Body of pancreas (tissue), 4 donors: ENCODE results near the gene TBATA. TPM values are rescaled to one million over a fixed set of nuclear protein-coding genes. Genes with fewer than 3 reads are reported as not detected.

Experiments
- ATAC-seq: fragments of 150-250 bp; one replicate; pipeline ENCODE4 v1.9.1; 2016
- DNase-seq, 4 donors: peaks; one replicate each; pipeline ENCODE4 v3.0.0-alpha.2; 2019
- H3K27ac ChIP-seq, 4 donors: fragments of 200-600 bp; sonication (generic); 1 replicate in 3 of 4; 2 replicates in 1 of 4; pipeline versions ENCODE4 v1.5.1 to v1.6.1; 2016 to 2019; ENCODE audit warnings: mild to moderate bottlenecking in 1 of 4, mixed read lengths in 1 of 4, moderate library complexity in 1 of 4
- H3K27me3 ChIP-seq, 2 donors: fragments of 200-600 bp; sonication (generic); one replicate each; pipeline ENCODE4 v1.6.0; 2016; ENCODE audit warnings: mild to moderate bottlenecking in 1 of 2
- H3K36me3 ChIP-seq, 2 donors: fragments of 200-600 bp; sonication (generic); replicated peaks in 1 of 2; 2 replicates each; pipeline ENCODE4 v1.5.1; 2016; ENCODE audit warnings: low read depth in 2 of 2; ENCODE audit not compliant: insufficient read depth in 1 of 2
- H3K4me1 ChIP-seq: fragments of 200-600 bp; sonication (generic); one replicate; pipeline ENCODE4 v1.6.0; 2016
- H3K4me3 ChIP-seq, 2 donors: fragments of 200-600 bp; sonication (generic); 1 replicate in 1 of 2; 2 replicates in 1 of 2; pipeline ENCODE4 v1.5.1; 2016 to 2019
- H3K9me3 ChIP-seq, 3 donors: fragments of 200-600 bp; sonication (generic); 1 replicate in 2 of 3; 2 replicates in 1 of 3; pipeline ENCODE4 v1.5.1; 2016
- POLR2A ChIP-seq, 3 donors: fragments of 450-650 bp; IDR thresholded peaks; one replicate each; pipeline ENCODE4 v1.6.1; 2016; ENCODE audit warnings: antibody characterized with exemption in 3 of 3, mild to moderate bottlenecking in 2 of 3
- WGBS, 2 donors: methylation state at CpG; one replicate each; pipeline ENCODE4 v1.1.5; 2017; 5-methylcytosine and 5-hydroxymethylcytosine counted together
- intact Hi-C: fragments of 100-400 bp; cut with DNase I; formaldehyde crosslinking; loops from one replicate; pipeline ENCODE4 v1.15.1; 2023
- total RNA-seq, 2 donors: library from RNA; depleted of rRNA; stranded (reverse); fragments of >200 nt; gene quantifications; one replicate each; pipeline ENCODE4 v1.1.0, GENCODE V29; 2016
- TF ChIP-seq, protein P1 (sequence below), 7 experiments: fragments of 450-650 bp in 4 of 7; fragments of 200-600 bp in 3 of 7; sonication (generic) in 3 of 7; IDR thresholded peaks; one replicate each; pipeline ENCODE4 v1.5.1; 2016 to 2019; ENCODE audit warnings: antibody characterized with exemption in 7 of 7

Gene TBATA
- total RNA-seq, 2 donors from 2014 or later, result not detected

DNA sequence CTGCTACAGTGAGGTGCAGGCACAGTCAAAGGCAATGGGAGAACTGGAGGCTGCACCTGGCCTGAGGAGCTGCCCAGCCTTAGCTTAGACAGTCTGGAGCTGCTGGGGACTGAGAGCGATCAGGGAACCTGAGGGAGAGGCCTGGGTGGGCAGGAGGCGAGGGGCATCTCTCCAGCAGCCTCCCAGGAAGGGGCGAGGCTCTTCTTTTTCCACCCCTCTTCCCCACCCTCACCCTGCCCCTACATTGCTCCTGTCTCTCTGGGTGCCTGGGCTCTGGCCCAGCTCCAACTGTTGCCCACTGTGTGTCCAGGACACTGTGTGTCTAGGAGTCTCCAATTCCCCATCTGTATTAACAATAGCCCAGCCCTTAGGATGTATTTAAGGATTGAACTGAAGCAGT, 36.9 kb downstream of the TBATA start:
- TF ChIP-seq, protein P1, sequence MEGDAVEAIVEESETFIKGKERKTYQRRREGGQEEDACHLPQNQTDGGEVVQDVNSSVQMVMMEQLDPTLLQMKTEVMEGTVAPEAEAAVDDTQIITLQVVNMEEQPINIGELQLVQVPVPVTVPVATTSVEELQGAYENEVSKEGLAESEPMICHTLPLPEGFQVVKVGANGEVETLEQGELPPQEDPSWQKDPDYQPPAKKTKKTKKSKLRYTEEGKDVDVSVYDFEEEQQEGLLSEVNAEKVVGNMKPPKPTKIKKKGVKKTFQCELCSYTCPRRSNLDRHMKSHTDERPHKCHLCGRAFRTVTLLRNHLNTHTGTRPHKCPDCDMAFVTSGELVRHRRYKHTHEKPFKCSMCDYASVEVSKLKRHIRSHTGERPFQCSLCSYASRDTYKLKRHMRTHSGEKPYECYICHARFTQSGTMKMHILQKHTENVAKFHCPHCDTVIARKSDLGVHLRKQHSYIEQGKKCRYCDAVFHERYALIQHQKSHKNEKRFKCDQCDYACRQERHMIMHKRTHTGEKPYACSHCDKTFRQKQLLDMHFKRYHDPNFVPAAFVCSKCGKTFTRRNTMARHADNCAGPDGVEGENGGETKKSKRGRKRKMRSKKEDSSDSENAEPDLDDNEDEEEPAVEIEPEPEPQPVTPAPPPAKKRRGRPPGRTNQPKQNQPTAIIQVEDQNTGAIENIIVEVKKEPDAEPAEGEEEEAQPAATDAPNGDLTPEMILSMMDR (IDR thresholded peaks at IDR 0.05), result no peak
- no peak for TF ChIP-seq POLR2A (IDR thresholded peaks at IDR 0.05)
- Histone ChIP-seq H3K4me3 (no peak overlapping the region), H3K36me3 (no peaks in the 10 kb centered on the region), H3K9me3 (no peaks in the 10 kb centered on the region), H3K27me3 (no peaks in the 10 kb centered on the region), H3K4me1 (no peaks in the 10 kb centered on the region), H3K27ac (no peak overlapping the region)
- WGBS, 2 donors, result 72 to 90% methylated on average over 3 of the region's 3 CpGs
- ATAC-seq, result no peak
- no peak for DNase-seq
- intact Hi-C loops, result no loop called here

DNA sequence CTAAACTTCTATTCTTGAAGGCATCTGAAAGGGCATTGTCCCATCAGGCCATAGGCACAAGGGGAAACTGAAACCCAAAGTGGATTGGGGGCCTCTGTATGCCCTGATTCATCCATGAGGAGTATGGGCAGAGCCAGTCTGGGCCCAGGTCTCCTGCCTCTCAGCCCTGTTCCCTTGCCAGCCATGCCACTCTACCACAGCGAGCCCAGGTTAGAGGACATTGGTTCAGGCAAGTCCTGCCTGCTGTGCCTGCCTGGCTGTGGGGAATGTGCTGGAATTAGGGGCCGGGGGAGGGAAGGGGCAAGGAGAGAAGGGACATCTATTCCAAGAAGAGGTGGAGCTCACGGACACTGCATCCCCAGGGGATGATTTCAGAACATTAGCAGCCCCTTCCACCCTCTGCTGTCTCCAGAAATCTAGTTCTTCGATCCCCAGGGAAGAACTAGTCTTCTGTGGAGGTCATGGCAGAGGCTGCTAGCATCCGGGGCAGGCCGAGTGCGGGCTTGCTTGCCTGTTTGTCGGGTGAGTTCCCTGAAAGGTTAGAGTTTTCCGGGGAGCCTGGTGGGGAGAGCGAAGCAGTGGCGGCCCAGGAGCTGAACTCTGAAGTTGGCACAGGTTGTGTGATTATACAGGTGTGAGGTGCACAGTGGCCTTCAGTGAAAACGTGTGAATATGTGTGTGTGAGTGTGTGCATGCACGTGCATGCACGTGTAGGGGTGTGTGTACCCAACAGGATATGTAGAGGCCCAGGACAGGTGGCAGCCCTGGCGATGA, 37.8 kb downstream of the TBATA start:
- Histone ChIP-seq H3K9me3 (no peaks in the 10 kb centered on the region), H3K36me3 (no peaks in the 10 kb centered on the region), H3K4me3 (no peak overlapping the region), H3K27me3 (no peaks in the 10 kb centered on the region), H3K27ac (no peak overlapping the region), H3K4me1 (no peaks in the 10 kb centered on the region)
- intact Hi-C loops, result no loop called here
- no peak for ATAC-seq
- no peak for DNase-seq
- 65 to 78% methylated on average over 9 to 15 of the region's 15 CpGs for WGBS, 2 donors
- no peak for TF ChIP-seq POLR2A (IDR thresholded peaks at IDR 0.05)
- TF ChIP-seq, protein P1 (IDR thresholded peaks at IDR 0.05), result no peak

DNA sequence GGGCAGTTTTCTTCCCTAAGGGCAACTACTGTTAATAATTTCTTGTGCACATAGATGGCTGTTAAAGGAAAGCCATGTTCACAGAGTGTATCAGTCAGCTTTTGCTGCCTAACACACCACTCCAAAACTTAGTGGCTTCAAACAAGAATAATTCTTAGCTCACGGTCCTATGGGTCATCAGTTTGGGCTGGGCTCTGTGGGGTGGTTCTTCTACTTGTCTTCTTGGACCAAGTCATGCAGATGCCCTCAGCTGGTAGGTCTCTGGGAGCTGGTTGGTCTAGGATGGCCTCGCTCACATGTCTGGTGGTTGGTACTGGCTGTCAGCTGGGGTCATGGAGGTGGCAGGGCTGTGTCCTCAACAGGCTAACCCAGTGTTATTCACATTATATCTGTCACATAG, 39.6 kb downstream of the TBATA start:
- no peaks in the 10 kb centered on the region for H3K36me3 ChIP-seq
- intact Hi-C loops, result no loop called here
- no peak for DNase-seq
- no peaks in the 10 kb centered on the region for H3K4me1 ChIP-seq
- 89 to 100% methylated on average over 2 of the region's 2 CpGs for WGBS, 2 donors
- H3K27ac ChIP-seq, result no peak overlapping the region
- ATAC-seq, result no peak
- no peak for TF ChIP-seq POLR2A (IDR thresholded peaks at IDR 0.05)
- TF ChIP-seq, protein P1 (IDR thresholded peaks at IDR 0.05), result no peak
- H3K4me3 ChIP-seq, result no peak overlapping the region
- H3K9me3 ChIP-seq, result no peaks in the 10 kb centered on the region
- H3K27me3 ChIP-seq, result no peaks in the 10 kb centered on the region

DNA sequence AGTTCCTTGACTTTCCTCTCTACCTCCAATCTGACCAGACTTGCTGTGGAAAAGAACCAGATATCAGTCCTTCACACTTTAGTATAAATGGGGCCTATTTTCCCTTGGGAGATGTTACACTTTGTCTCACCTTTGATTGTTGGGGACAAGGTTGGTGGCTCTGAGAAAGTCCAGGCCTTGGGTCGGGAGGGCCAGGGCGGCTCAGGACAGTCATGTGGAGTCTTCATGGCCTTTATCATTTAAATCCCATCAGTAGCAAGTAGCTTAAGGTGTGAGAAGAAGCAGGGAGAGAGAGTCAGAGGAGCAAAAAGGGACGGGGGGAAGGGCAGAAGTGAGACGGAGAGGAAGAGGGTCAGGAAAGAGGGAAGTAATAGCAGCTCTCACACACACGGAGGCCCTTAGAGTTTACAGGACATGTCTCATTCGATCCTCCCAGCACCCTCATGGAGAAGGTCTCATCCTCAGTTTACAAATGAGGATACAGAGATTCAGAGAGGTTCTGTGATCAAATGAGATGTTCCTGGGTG, 40.5 kb downstream of the TBATA start:
- intact Hi-C loops, result no loop called here
- Histone ChIP-seq H3K27ac (no peak overlapping the region), H3K4me3 (no peak overlapping the region), H3K27me3 (no peaks in the 10 kb centered on the region), H3K9me3 (no peaks in the 10 kb centered on the region), H3K36me3 (no peaks in the 10 kb centered on the region), H3K4me1 (no peaks in the 10 kb centered on the region)
- WGBS, 2 donors, result 56 to 71% methylated on average over 6 of the region's 6 CpGs
- ATAC-seq (no peak), DNase-seq (no peak)
- TF ChIP-seq POLR2A (IDR thresholded peaks at IDR 0.05), result no peak
- TF ChIP-seq, protein P1 (IDR thresholded peaks at IDR 0.05), result no peak

DNA sequence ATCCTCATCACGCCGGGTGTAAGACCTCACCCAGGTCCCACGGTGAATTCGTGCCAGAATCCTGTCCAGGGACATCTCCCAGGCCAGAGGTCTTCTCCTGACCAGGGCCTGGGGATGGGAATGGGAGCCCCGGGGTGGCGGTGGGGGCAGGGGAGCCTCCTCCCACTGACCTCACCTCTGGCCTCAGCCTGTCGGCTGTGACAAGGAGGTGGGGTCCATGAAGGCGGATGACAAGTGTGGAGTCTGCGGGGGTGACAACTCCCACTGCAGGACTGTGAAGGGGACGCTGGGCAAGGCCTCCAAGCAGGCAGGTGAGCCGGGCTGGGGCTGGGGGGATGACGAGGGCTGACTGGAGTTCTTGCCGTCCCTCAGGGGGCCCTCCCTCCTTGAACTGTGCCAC, 41.3 kb downstream of the TBATA start:
- intact Hi-C loops, result no loop called here
- 79% methylated on average over 11 of the region's 13 CpGs; no CpG with 5 or more reads in 1 of the 2 donors for WGBS, 2 donors
- no peaks in the 10 kb centered on the region for H3K27me3 ChIP-seq
- DNase-seq (no peak), ATAC-seq (no peak)
- H3K27ac ChIP-seq, result no peak overlapping the region
- H3K36me3 ChIP-seq, result no peaks in the 10 kb centered on the region
- TF ChIP-seq POLR2A (IDR thresholded peaks at IDR 0.05), result no peak
- TF ChIP-seq, protein P1 (IDR thresholded peaks at IDR 0.05), result no peak
- no peak overlapping the region for H3K4me3 ChIP-seq
- no peaks in the 10 kb centered on the region for H3K9me3 ChIP-seq
- no peaks in the 10 kb centered on the region for H3K4me1 ChIP-seq
